Activated naive CD4-positive, alpha-beta T cell (primary cell): ENCODE data around the gene GATA5.

Experiments
- DNase-seq, 4 experiments: peaks; one replicate each; lab custom pipeline; 2025; lab: John Stamatoyannopoulos, UW

GATA5 gene

GRCh38 chr20:62453186-62453808 lies 22.5 kb downstream of the GATA5 start:
- no peak for DNase-seq

GRCh38 chr20:62452475-62453095 lies 23.2 kb downstream of the GATA5 start:
- no peak for DNase-seq

GRCh38 chr20:62451970-62452369 lies 23.8 kb downstream of the GATA5 start:
- DNase-seq, result no peak

GRCh38 chr20:62451156-62451767 lies 24.5 kb downstream of the GATA5 start:
- no peak for DNase-seq

GRCh38 chr20:62449951-62450691 lies 25.7 kb downstream of the GATA5 start:
- DNase-seq, result no peak

GRCh38 chr20:62448788-62449187 lies 27.0 kb downstream of the GATA5 start:
- no peak for DNase-seq

GRCh38 chr20:62448038-62448437 lies 27.8 kb downstream of the GATA5 start:
- DNase-seq, result no peak

- no peak for DNase-seq
Observed at GRCh38 chr20:62446888-62447869, 28.6 kb downstream of the GATA5 start.

GRCh38 chr20:62446481-62446880 lies 29.3 kb downstream of the GATA5 start:
- DNase-seq, result no peak

- no peak for DNase-seq
Observed at GRCh38 chr20:62445553-62446340, 30.0 kb downstream of the GATA5 start.

- DNase-seq, result no peak
Observed at GRCh38 chr20:62444286-62444685, 31.5 kb downstream of the GATA5 start.

- DNase-seq, result no peak
Observed at GRCh38 chr20:62441987-62442539, 33.7 kb downstream of the GATA5 start.

GRCh38 chr20:62439218-62439617 lies 36.6 kb downstream of the GATA5 start:
- DNase-seq, result no peak

GRCh38 chr20:62437927-62438326 lies 37.9 kb downstream of the GATA5 start:
- no peak for DNase-seq

GRCh38 chr20:62437496-62437895 lies 38.3 kb downstream of the GATA5 start:
- no peak for DNase-seq

GRCh38 chr20:62436692-62437091 lies 39.1 kb downstream of the GATA5 start:
- no peak for DNase-seq

GRCh38 chr20:62433658-62434497 lies 41.9 kb downstream of the GATA5 start:
- no peak for DNase-seq

- no peak for DNase-seq
Observed at GRCh38 chr20:62430866-62431447, 44.8 kb downstream of the GATA5 start.

GRCh38 chr20:62430311-62430853 lies 45.4 kb downstream of the GATA5 start:
- no peak for DNase-seq
